Vagina (tissue), 2 donors: ENCODE data around the gene VTI1A.

Source experiments
- POLR2AphosphoS5 ChIP-seq, 2 donors: sonication (generic); formaldehyde crosslinking; IDR thresholded peaks; one replicate each; pipeline ENCODE4 v1.9.0; 2017; ENCODE audit warnings: antibody characterized with exemption in 2 of 2, mild to moderate bottlenecking in 2 of 2, low read depth in 1 of 2; ENCODE audit not compliant: insufficient read depth in 1 of 2
- TF ChIP-seq, protein P1 (sequence below), 3 experiments: fragments of 450-650 bp in 2 of 3; fragments of 200-600 bp in 1 of 3; sonication (generic) in 1 of 3; IDR thresholded peaks; one replicate each; pipeline ENCODE4 v1.5.1; 2017 to 2019; ENCODE audit warnings: antibody characterized with exemption in 3 of 3, mild to moderate bottlenecking in 2 of 3, moderate library complexity in 2 of 3

DNA sequence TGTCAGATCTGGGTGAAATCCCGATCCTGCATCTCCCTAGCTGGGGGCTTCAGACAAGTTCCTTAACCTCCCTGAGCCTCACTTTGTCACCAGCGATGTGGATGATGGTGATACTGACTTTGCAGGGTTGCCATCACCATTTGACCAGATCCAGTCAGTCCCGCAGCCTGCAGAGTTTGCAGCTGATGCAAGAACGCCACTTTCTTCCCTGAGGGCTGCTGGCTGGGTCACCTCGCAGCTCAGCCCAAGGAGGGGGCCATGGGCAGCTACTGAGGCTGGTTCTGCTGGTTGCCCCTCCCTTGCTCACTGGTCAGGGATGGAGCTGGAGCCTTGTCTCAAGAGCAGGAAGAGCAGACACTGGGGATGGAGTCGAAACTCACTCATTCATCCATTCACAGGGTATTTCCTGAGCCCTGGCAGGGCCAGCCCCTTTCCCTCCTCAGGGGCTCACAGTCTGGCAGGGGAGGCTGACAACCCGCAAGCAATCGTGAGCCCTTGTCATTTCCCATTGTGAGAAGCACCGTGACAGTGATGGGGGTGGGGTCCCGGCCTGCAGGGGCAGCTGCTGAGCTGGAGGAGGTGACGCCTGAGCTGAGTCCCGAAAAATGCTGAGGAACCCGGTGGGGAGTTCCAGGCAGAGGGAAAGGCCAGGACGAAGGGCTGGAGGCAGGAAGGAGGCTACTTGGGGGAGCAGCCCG, 391.9 kb downstream of the VTI1A start:
- TF ChIP-seq, protein P1, sequence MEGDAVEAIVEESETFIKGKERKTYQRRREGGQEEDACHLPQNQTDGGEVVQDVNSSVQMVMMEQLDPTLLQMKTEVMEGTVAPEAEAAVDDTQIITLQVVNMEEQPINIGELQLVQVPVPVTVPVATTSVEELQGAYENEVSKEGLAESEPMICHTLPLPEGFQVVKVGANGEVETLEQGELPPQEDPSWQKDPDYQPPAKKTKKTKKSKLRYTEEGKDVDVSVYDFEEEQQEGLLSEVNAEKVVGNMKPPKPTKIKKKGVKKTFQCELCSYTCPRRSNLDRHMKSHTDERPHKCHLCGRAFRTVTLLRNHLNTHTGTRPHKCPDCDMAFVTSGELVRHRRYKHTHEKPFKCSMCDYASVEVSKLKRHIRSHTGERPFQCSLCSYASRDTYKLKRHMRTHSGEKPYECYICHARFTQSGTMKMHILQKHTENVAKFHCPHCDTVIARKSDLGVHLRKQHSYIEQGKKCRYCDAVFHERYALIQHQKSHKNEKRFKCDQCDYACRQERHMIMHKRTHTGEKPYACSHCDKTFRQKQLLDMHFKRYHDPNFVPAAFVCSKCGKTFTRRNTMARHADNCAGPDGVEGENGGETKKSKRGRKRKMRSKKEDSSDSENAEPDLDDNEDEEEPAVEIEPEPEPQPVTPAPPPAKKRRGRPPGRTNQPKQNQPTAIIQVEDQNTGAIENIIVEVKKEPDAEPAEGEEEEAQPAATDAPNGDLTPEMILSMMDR (IDR thresholded peaks at IDR 0.05): no peak
- TF ChIP-seq POLR2AphosphoS5 (IDR thresholded peaks at IDR 0.05; ENCODE audit: insufficient read depth in 1 of 2, low read depth in 1 of 2): no peak
